Endothelial cell of umbilical vein (primary cell): ENCODE results near the gene ELOVL1. TPM values are rescaled to one million over a fixed set of nuclear protein-coding genes. Genes with fewer than 3 reads are reported as not detected.

ENCODE experiments used
- BruUV-seq: library from RNA; stranded (reverse); fragments of 400-500 nt; replicated peaks from 2 replicates; lab custom pipeline; 2021; lab: Mats Ljungman, UMichigan
- CTCF ChIA-PET: fragments of 300-600, 350-600 bp; sonication (Branson Sonifier 250); formaldehyde crosslinking; loops from one replicate; lab custom pipeline; 2021; ENCODE audit warnings: antibody characterized with exemption, inconsistent platforms; lab: Charles Lee
- POLR2A ChIA-PET: fragments of 300-600, 350-600 bp; sonication (Branson Sonifier 250); formaldehyde crosslinking; loops from one replicate; lab custom pipeline; 2021; ENCODE audit warnings: antibody characterized with exemption, inconsistent platforms; lab: Charles Lee
- DNase-seq: peaks from one replicate; pipeline ENCODE4 v3.0.0-alpha.2; 2011; ENCODE audit warnings: low read depth, low spot score
- FAIRE-seq: peaks from 2 replicates; lab custom pipeline; 2011; peaks lifted over from hg19 to GRCh38; lab: Jason Lieb, UNC
- H2AFZ ChIP-seq: 2 replicates; pipeline ENCODE4 v1.6.0; 2012; ENCODE audit warnings: low read depth, low read length, control low read depth, inconsistent platforms
- H3K27ac ChIP-seq: 2 replicates; pipeline ENCODE4 v1.5.1; 2011; ENCODE audit warnings: low read depth, mild to moderate bottlenecking, control low read depth, low read length, moderate library complexity; ENCODE audit not compliant: insufficient read depth
- H3K27me3 ChIP-seq, 2 experiments: 2 replicates each; pipeline versions ENCODE4 v1.6.0 to v1.6.1; 2011; ENCODE audit warnings: low read length in 2 of 2, mixed read lengths in 1 of 2; ENCODE audit not compliant: control insufficient read depth in 2 of 2, insufficient read depth in 2 of 2
- H3K36me3 ChIP-seq, 2 experiments: 2 replicates in 1 of 2; 3 replicates in 1 of 2; pipeline ENCODE4 v1.5.1; 2011; ENCODE audit warnings: low read length in 2 of 2, mild to moderate bottlenecking in 1 of 2, moderate library complexity in 1 of 2; ENCODE audit not compliant: control insufficient read depth in 2 of 2, insufficient read depth in 2 of 2; ENCODE audit errors: extremely low read depth in 1 of 2
- H3K4me1 ChIP-seq: 3 replicates; pipeline ENCODE4 v1.5.1; 2011; ENCODE audit warnings: mild to moderate bottlenecking, low read length; ENCODE audit not compliant: control insufficient read depth, insufficient read depth; ENCODE audit errors: extremely low read depth
- H3K4me2 ChIP-seq: 2 replicates; pipeline ENCODE4 v1.6.1; 2011; ENCODE audit warnings: low read length, control low read depth, mixed read lengths; ENCODE audit not compliant: insufficient read depth
- H3K4me3 ChIP-seq, 3 experiments: fragments of 200-600 bp in 1 of 3; sonication (generic), shearing (Covaris generic) in 1 of 3; replicated peaks in 1 of 3; 2 replicates each; pipeline ENCODE4 v1.5.1; 2011 to 2016; ENCODE audit warnings: control low read depth in 3 of 3, low read length in 3 of 3, mild to moderate bottlenecking in 2 of 3, inconsistent platforms in 1 of 3, low read depth in 1 of 3, moderate library complexity in 1 of 3; ENCODE audit not compliant: insufficient read depth in 1 of 3
- H3K79me2 ChIP-seq: 2 replicates; pipeline ENCODE4 v1.6.0; 2012; ENCODE audit warnings: low read length, inconsistent platforms; ENCODE audit not compliant: control insufficient read depth, insufficient read depth
- H3K9ac ChIP-seq: replicated peaks from 2 replicates; pipeline ENCODE3; 2011; ENCODE audit warnings: low read length, control low read depth; ENCODE audit not compliant: insufficient read depth; ENCODE audit errors: extremely low read depth
- H3K9me1 ChIP-seq: replicated peaks from 3 replicates; pipeline ENCODE4 v1.6.0; 2011; ENCODE audit warnings: mild to moderate bottlenecking, low read length; ENCODE audit not compliant: control insufficient read depth, insufficient read depth; ENCODE audit errors: extremely low read depth
- H3K9me3 ChIP-seq: replicated peaks from 2 replicates; pipeline ENCODE4 v1.5.1; 2012; ENCODE audit warnings: low read length, inconsistent platforms; ENCODE audit not compliant: control insufficient read depth, insufficient read depth
- H4K20me1 ChIP-seq: replicated peaks from 2 replicates; pipeline ENCODE3; 2011; ENCODE audit warnings: mild to moderate bottlenecking, low read length; ENCODE audit not compliant: control insufficient read depth, insufficient read depth; ENCODE audit errors: extremely low read depth
- EZH2 ChIP-seq: IDR thresholded peaks from 2 replicates; pipeline ENCODE4 v1.6.1; 2012; ENCODE audit warnings: borderline replicate concordance, low read depth, mild to moderate bottlenecking, moderate library complexity, low read length, inconsistent platforms; ENCODE audit not compliant: severe bottlenecking
- FOS ChIP-seq: IDR thresholded peaks from 2 replicates; pipeline ENCODE4 v1.6.1; 2011; ENCODE audit warnings: mild to moderate bottlenecking, low read length, moderate library complexity, borderline replicate concordance; ENCODE audit not compliant: insufficient read depth
- GATA2 ChIP-seq: IDR thresholded peaks from 2 replicates; pipeline ENCODE4 v1.7.0; 2011; ENCODE audit warnings: low read depth, mild to moderate bottlenecking, moderate library complexity, mixed read lengths, low read length; ENCODE audit not compliant: insufficient read length, insufficient read depth
- JUN ChIP-seq: IDR thresholded peaks from 2 replicates; pipeline ENCODE4 v1.6.1; 2011; ENCODE audit warnings: borderline replicate concordance, low read depth; ENCODE audit not compliant: insufficient read length, insufficient read depth
- MYC ChIP-seq: IDR thresholded peaks from one replicate; pipeline ENCODE4 v1.6.1; 2011; ENCODE audit warnings: mild to moderate bottlenecking, low read depth, low read length
- POLR2A ChIP-seq: IDR thresholded peaks from 2 replicates; pipeline ENCODE4 v1.6.1; 2012; ENCODE audit warnings: low read depth, mild to moderate bottlenecking, control low read depth, low read length
- POLR2AphosphoS5 ChIP-seq: IDR thresholded peaks from 2 replicates; pipeline ENCODE4 v1.6.1; 2012; ENCODE audit warnings: low read depth, mild to moderate bottlenecking, control low read depth, low read length, moderate library complexity; ENCODE audit not compliant: insufficient read depth
- dilution Hi-C: fragments of 300-500 bp; cut with MboI; formaldehyde crosslinking; loops from one replicate; pipeline ENCODE4 v1.15.0; 2019; ENCODE audit warnings: low sequenced_read_pairs; ENCODE audit not compliant: extremely low pct_ligation_motif_present
- intact Hi-C: fragments of 100-400 bp; cut with micrococcal nuclease; formaldehyde crosslinking; loops from one replicate; pipeline ENCODE4 v1.10.0; 2022
- polyA plus RNA-seq, 4 experiments: library from polyadenylated mRNA; depleted of rRNA in 3 of 4; stranded (reverse) in 3 of 4; unstranded in 1 of 4; fragments of >200 nt; gene quantifications; 2 replicates each; pipeline versions ENCODE4 v1.2.1 to v1.2.3, GENCODE V29; 2011 to 2012; ENCODE audit warnings: missing spikeins in 1 of 4
- total RNA-seq: library from RNA; stranded (reverse); gene quantifications from 2 replicates; pipeline ENCODE4 v1.2.3, GENCODE V29; 2021

The ELOVL1 gene
- total and polyA plus RNA-seq, 2 donors (not counting 3 experiments of a cell fraction or from before 2014, with no cell fraction given) = 134 to 303 TPM

- no peaks in the 10 kb centered on the region for H3K9me1 ChIP-seq
- POLR2A ChIA-PET = interaction anchor here (1.1 kb wide), 1 partner anchor 12 kb away, joined by 5 read pairs; no protein-coding TSS in a partner anchor
Observed at GRCh38 chr1:43376723-43377235, 9.0 kb upstream of the ELOVL1 start.

DNA sequence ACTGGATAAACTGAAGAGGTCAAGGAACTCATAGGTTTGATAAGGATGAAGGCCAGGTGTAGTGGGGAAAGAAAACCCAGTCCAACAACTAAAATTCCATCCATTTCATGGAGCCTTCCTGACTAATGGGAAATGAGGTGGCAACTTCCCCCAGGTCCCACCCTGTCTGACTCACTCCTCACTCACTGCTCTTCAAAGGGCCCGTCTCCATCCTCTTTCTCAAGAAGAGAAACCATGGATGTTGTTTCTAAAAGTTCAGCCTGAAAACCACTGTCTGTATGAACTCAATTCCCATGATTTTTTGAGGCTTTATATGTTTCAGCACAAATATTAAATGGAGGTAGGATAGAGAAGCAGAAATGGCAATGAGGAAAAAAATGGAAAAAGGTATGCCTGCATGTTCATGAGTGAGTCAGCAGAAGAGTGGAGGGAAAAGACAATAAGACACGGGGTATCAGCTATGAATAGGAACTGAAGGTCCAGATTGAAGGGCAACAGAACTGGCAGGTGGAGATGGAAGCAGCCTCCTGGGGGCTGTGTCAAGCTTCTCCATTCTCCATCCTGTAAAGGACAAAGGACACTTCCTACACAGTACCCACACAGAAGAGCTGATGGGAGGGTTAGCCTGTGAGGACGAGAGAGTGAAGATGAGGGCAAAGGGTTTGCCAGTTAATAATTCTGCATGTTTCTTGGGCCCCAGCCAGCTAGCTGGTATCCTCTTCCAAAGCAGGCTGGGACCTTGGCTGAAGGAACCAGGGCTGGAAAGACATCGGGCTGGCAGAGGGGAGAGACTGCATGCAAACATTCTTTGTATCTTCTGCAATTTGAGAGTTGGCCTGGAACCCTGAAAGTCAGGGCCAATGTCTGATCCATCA is 5.5 kb upstream of the ELOVL1 start:
- POLR2A ChIA-PET = no interaction called here
- peak overlapping the region; percentile 4 for H3K4me2 ChIP-seq
- CTCF ChIA-PET = interaction anchor here (0.8 to 2.2 kb wide), 3 partner anchors 11 to 141 kb away, joined by 3 to 6 read pairs (median 4); no protein-coding TSS in a partner anchor
- no TSS peak for BruUV-seq
- H2AFZ ChIP-seq = peak overlapping the region; percentile 23
- no peak overlapping the region for H3K4me3 ChIP-seq
- peak overlapping the region; percentile 11 for H3K9ac ChIP-seq
- dilution Hi-C loops = no loop called here
- intact Hi-C loops = loop anchor here (1.0 to 2.0 kb wide), 2 partner anchors 16 to 73 kb away; partner anchors contain the start of genes MED8, SZT2 and TIE1
- no peaks in the 10 kb centered on the region for H3K36me3 ChIP-seq
- H3K9me1 ChIP-seq = no peaks in the 10 kb centered on the region
- DNase-seq (peak; percentile 80), FAIRE-seq (peak; percentile 98)
- no peaks in the 10 kb centered on the region for H3K9me3 ChIP-seq
- no peak for TF ChIP-seq EZH2
- TF ChIP-seq MYC = no peak
- peak; percentile 76 for TF ChIP-seq JUN
- peak; percentile 9 for TF ChIP-seq GATA2
- TF ChIP-seq POLR2AphosphoS5 = peak; percentile 61
- peak; percentile 99 for TF ChIP-seq FOS
- peaks cover 13% of the 10 kb centered on the region for H3K79me2 ChIP-seq
- H3K4me1 ChIP-seq = peaks cover 32% of the 10 kb centered on the region
- no peaks in the 10 kb centered on the region for H4K20me1 ChIP-seq
- H3K27me3 ChIP-seq = no peaks in the 10 kb centered on the region
- peak overlapping the region; percentile 81 for H3K27ac ChIP-seq

More at GRCh38 chr1:43376723-43377235, 9.0 kb upstream of the ELOVL1 start:
- H2AFZ ChIP-seq = no peak overlapping the region
- no peaks in the 10 kb centered on the region for H3K27me3 ChIP-seq
- TF ChIP-seq POLR2A (no peak), POLR2AphosphoS5 (no peak)
- FAIRE-seq (no peak), DNase-seq (no peak)
- H3K4me2 ChIP-seq = no peak overlapping the region
- no peaks in the 10 kb centered on the region for H3K79me2 ChIP-seq
- H3K36me3 ChIP-seq = peaks cover 0 to 3% of the 10 kb centered on the region in 2 experiments
- CTCF ChIA-PET = interaction anchor here (1.2 to 2.0 kb wide), 2 partner anchors 18 to 150 kb away, joined by 4 to 6 read pairs; partner anchors contain the start of gene CDC20
- H3K4me3 ChIP-seq = no peak overlapping the region
- intact Hi-C loops = no loop called here
- no peaks in the 10 kb centered on the region for H3K9me3 ChIP-seq
- no peak overlapping the region for H3K9ac ChIP-seq
- BruUV-seq = no TSS peak
- H3K27ac ChIP-seq = no peak overlapping the region
- peaks cover 23% of the 10 kb centered on the region for H3K4me1 ChIP-seq
- dilution Hi-C loops = no loop called here
- H4K20me1 ChIP-seq = no peaks in the 10 kb centered on the region
